ENCODE measurements around the gene ULK1. TPM values are rescaled to one million over a fixed set of nuclear protein-coding genes. Genes with fewer than 3 reads are reported as not detected.

ULK1 gene
- total and polyA plus RNA-seq, 2 of the 13 experiments (the other 11 are each of a cell fraction or from before 2014, with no cell fraction given): 2.8 to 10.1 TPM

- in situ Hi-C loops (cut with HindIII; ENCODE audit: extremely low pct_ligation_motif_present, low pct_unique_long_range_greater_than_20kb) (no loop called here), intact Hi-C loops (cut with micrococcal nuclease; ENCODE audit: unreplicated experiment) (loop anchor here (5.0 to 10.0 kb wide), 2 partner anchors 67 to 94 kb away; no protein-coding TSS in a partner anchor)
- Histone ChIP-seq H2AFZ (ENCODE audit: low read length) (no peak within 1 kb of the TSS), H3K27me3 (ENCODE audit: control insufficient read depth in 1 of 2, insufficient read depth in 2 of 2, low read length in 2 of 2) (no peaks in the 10 kb centered on the region), H3K9me3 (ENCODE audit: low read length) (no peaks in the 10 kb centered on the region), H3K9ac (ENCODE audit: insufficient read depth, low read depth, low read length) (peak within 1 kb of the TSS; percentile 79), H3K4me1 (ENCODE audit: insufficient read depth, low read length) (peaks cover 18% of the 10 kb centered on the region), H3K27ac (ENCODE audit: extremely low read length, insufficient read depth, low read length) (peak within 1 kb of the TSS; percentile 87), H3K36me3 (replicated peaks in 1 of 2; ENCODE audit: control insufficient read depth in 1 of 2, insufficient read depth in 2 of 2, low read length in 2 of 2) (peaks cover 15 to 22% of the 10 kb centered on the region in 2 experiments), H4K20me1 (ENCODE audit: insufficient read depth, low read length) (no peaks in the 10 kb centered on the region), H3K4me2 (ENCODE audit: low read depth, low read length) (peak within 1 kb of the TSS; percentile 83), H3K4me3 (replicated peaks in 1 of 3; ENCODE audit: insufficient read depth in 1 of 3, low read depth in 2 of 3, low read length in 3 of 3) (peak within 1 kb of the TSS; percentile 78 to 92 (median 90)), H3K79me2 (ENCODE audit: insufficient read depth, low read length) (peaks cover 16% of the 10 kb centered on the region)
- 3% methylated on average over 29 of the region's 84 CpGs for WGBS (ENCODE audit: low lambda C conversion rate)
- DNase-seq (ENCODE audit: low spot score): peak; percentile 88
- peak; percentile 81 for ATAC-seq
- POLR2A ChIA-PET: interaction anchor here (0.7 to 1.9 kb wide), 7 partner anchors 15 to 75 kb away, joined by 3 to 18 read pairs (median 5); no protein-coding TSS in a partner anchor
- CTCF ChIA-PET (ENCODE audit: low intra/inter-chr PET ratio, low total read pairs): no interaction called here
- no peak for FAIRE-seq
- BruUV-seq (replicated peaks): no TSS peak
- TF ChIP-seq ZNF205 (CRISPR knock-in tag; IDR thresholded peaks at IDR 0.05) (peak; percentile 31; the same call in 1 of the 2 replicates), ZNF468 (CRISPR knock-in tag; IDR thresholded peaks at IDR 0.05) (no peak), E2F1 (CRISPR knock-in tag; IDR thresholded peaks at IDR 0.05) (peak; percentile 63), MAX (IDR thresholded peaks at IDR 0.05) (peak; percentile 99), MAFG (CRISPR knock-in tag; IDR thresholded peaks at IDR 0.05) (no peak), TFDP1 (CRISPR knock-in tag; IDR thresholded peaks at IDR 0.05; ENCODE audit: borderline replicate concordance) (peak; percentile 92; the same call in 1 of the 2 replicates), UBTF (CRISPR knock-in tag; IDR thresholded peaks at IDR 0.05) (peak; percentile 58; the same call in 1 of the 2 replicates), KDM1A (CRISPR knock-in tag; IDR thresholded peaks at IDR 0.05) (no peak), RNF219 (CRISPR knock-in tag; IDR thresholded peaks at IDR 0.05) (peak; percentile 65; the same call in 1 of the 2 replicates), TAF1 (CRISPR knock-in tag; IDR thresholded peaks at IDR 0.05) (peak; percentile 72), NR0B2 (CRISPR knock-in tag; IDR thresholded peaks at IDR 0.05) (peak; percentile 99), ATRX (CRISPR knock-in tag; IDR thresholded peaks at IDR 0.05; ENCODE audit: borderline replicate concordance) (no peak), MLLT10 (CRISPR knock-in tag; IDR thresholded peaks at IDR 0.05) (no peak), ZBTB7A (CRISPR knock-in tag; IDR thresholded peaks at IDR 0.05) (peak; percentile 93), MBD4 (IDR thresholded peaks at IDR 0.05; ENCODE audit: borderline replicate concordance, low read length) (no peak), NR1H2 (CRISPR knock-in tag; IDR thresholded peaks at IDR 0.05; ENCODE audit: borderline replicate concordance, low read depth) (peak; percentile 80; the same call in 1 of the 2 replicates)
Observed at GRCh38 chr12:131928711-131929580, 34.5 kb downstream of the ULK1 start, which contains the start of gene PUS1. Gene PUS1 (plus strand): TSS chr12:131929276. CDS start chr12:131929723, 447 bp downstream.

Measured in HepG2 (cell line).